SK-N-SH treated with all-trans-retinoic acid at 6 μM for 48 hours (cell line): ENCODE data around the gene GCHFR.

Experiments used
- ATAC-seq: fragments of 200-7000 bp; cut with Tn5 transposase; 3 replicates; pipeline ENCODE4 v1.9.1; 2020; ENCODE audit warnings: mild to moderate bottlenecking, moderate library complexity
- ARNTL ChIP-seq: fragments of 450-650 bp; formaldehyde crosslinking; IDR thresholded peaks from 2 replicates; pipeline ENCODE4 v1.5.0; 2020; ENCODE audit warnings: low read depth, mild to moderate bottlenecking, moderate library complexity, borderline replicate concordance
- BACH2 ChIP-seq: fragments of 250-450 bp; sonication (Bioruptor Pico); IDR thresholded peaks from 2 replicates; pipeline ENCODE4 v1.9.0; 2021; ENCODE audit warnings: mild to moderate bottlenecking, borderline replicate concordance
- CSDC2 ChIP-seq: fragments of 250-450 bp; sonication (Bioruptor Pico); IDR thresholded peaks from 2 replicates; pipeline ENCODE4 v1.5.0; 2020; ENCODE audit warnings: mild to moderate bottlenecking, moderate library complexity
- ESRRG ChIP-seq: fragments of 250-450 bp; sonication (Bioruptor Pico); IDR thresholded peaks from 2 replicates; pipeline ENCODE4 v1.6.1; 2021; ENCODE audit warnings: mild to moderate bottlenecking
- GLIS3 ChIP-seq: fragments of 250-450 bp; sonication (Bioruptor Pico); IDR thresholded peaks from 2 replicates; pipeline ENCODE4 v1.5.0; 2020; ENCODE audit warnings: mild to moderate bottlenecking, moderate library complexity
- ISL1 ChIP-seq: fragments of 250-450 bp; sonication (Bioruptor Pico); IDR thresholded peaks from 2 replicates; pipeline ENCODE4 v2.1.2; 2022; ENCODE audit warnings: mild to moderate bottlenecking, moderate library complexity
- OSR1 ChIP-seq: fragments of 250-450 bp; sonication (Bioruptor Pico); IDR thresholded peaks from 2 replicates; pipeline ENCODE4 v1.8.0; 2022; ENCODE audit warnings: moderate library complexity, mild to moderate bottlenecking, inconsistent platforms
- PATZ1 ChIP-seq: fragments of 250-450 bp; sonication (Bioruptor Pico); IDR thresholded peaks from 2 replicates; pipeline ENCODE4 v1.8.0; 2020; ENCODE audit warnings: mild to moderate bottlenecking, moderate library complexity, borderline replicate concordance
- POU6F1 ChIP-seq: fragments of 250-450 bp; sonication (Bioruptor Pico); IDR thresholded peaks from 2 replicates; pipeline ENCODE4 v1.8.0; 2021; ENCODE audit warnings: low read depth, mild to moderate bottlenecking, moderate library complexity, borderline replicate concordance
- PPARA ChIP-seq: fragments of 250-450 bp; sonication (Bioruptor Pico); IDR thresholded peaks from 2 replicates; pipeline ENCODE4 v1.5.0; 2020; ENCODE audit warnings: mild to moderate bottlenecking, borderline replicate concordance
- RARB ChIP-seq: fragments of 250-450 bp; sonication (Bioruptor Pico); IDR thresholded peaks from 2 replicates; pipeline ENCODE4 v1.8.0; 2021; ENCODE audit warnings: mild to moderate bottlenecking, moderate library complexity
- TCF4 ChIP-seq: fragments of 250-450 bp; sonication (Bioruptor Pico); IDR thresholded peaks from 2 replicates; pipeline ENCODE4 v1.8.0; 2021; ENCODE audit warnings: mild to moderate bottlenecking, moderate library complexity, borderline replicate concordance
- TOX ChIP-seq: fragments of 250-450 bp; sonication (Bioruptor Pico); IDR thresholded peaks from 2 replicates; pipeline ENCODE4 v1.8.0; 2021; ENCODE audit warnings: mild to moderate bottlenecking, moderate library complexity, borderline replicate concordance
- TSHZ2 ChIP-seq: fragments of 250-450 bp; sonication (Bioruptor Pico); IDR thresholded peaks from 2 replicates; pipeline ENCODE4 v1.5.0; 2020; ENCODE audit warnings: mild to moderate bottlenecking, moderate library complexity
- ZC3H10 ChIP-seq: fragments of 250-450 bp; sonication (Bioruptor Pico); IDR thresholded peaks from 2 replicates; pipeline ENCODE4 v1.5.1; 2021; ENCODE audit warnings: mild to moderate bottlenecking, moderate library complexity
- ZFP3 ChIP-seq: fragments of 250-450 bp; sonication (Bioruptor Pico); IDR thresholded peaks from 2 replicates; pipeline ENCODE4 v1.5.0; 2020; ENCODE audit warnings: mild to moderate bottlenecking, moderate library complexity
- ZFP30 ChIP-seq: fragments of 450-650 bp; formaldehyde crosslinking; IDR thresholded peaks from 2 replicates; pipeline ENCODE4 v1.5.0; 2022; ENCODE audit warnings: mild to moderate bottlenecking, moderate library complexity
- ZNF565 ChIP-seq: fragments of 450-650 bp; formaldehyde crosslinking; conservative IDR thresholded peaks from 2 replicates; pipeline ENCODE4 v1.5.0; 2020; ENCODE audit warnings: low read depth, mild to moderate bottlenecking, moderate library complexity
- ZNF70 ChIP-seq: fragments of 450-650 bp; formaldehyde crosslinking; IDR thresholded peaks from 2 replicates; pipeline ENCODE4 v1.5.0; 2020; ENCODE audit warnings: mild to moderate bottlenecking, moderate library complexity
- ZNF8 ChIP-seq: fragments of 450-650 bp; formaldehyde crosslinking; IDR thresholded peaks from 2 replicates; pipeline ENCODE4 v1.5.0; 2020; ENCODE audit warnings: mild to moderate bottlenecking, moderate library complexity
- TF ChIP-seq, protein P1 (sequence below): fragments of 250-450 bp; sonication (Bioruptor Pico); IDR thresholded peaks from 2 replicates; pipeline ENCODE4 v1.5.1; 2021; ENCODE audit warnings: mild to moderate bottlenecking, moderate library complexity
- TF ChIP-seq, protein P2 (sequence below): fragments of 250-450 bp; sonication (Bioruptor Pico); IDR thresholded peaks from 2 replicates; pipeline ENCODE4 v1.5.1; 2020; ENCODE audit warnings: low read depth, mild to moderate bottlenecking, moderate library complexity

The GCHFR gene

GRCh38 chr15:40803076-40803475 is 39.2 kb downstream of the GCHFR start:
- ATAC-seq = no peak
- TF ChIP-seq TCF4 (no peak), ZNF8 (CRISPR knock-in tag) (no peak), ARNTL (CRISPR knock-in tag) (no peak), ESRRG (CRISPR knock-in tag) (no peak), ZC3H10 (CRISPR knock-in tag) (no peak), ZNF565 (CRISPR knock-in tag) (no peak), TOX (no peak), PATZ1 (no peak), OSR1 (CRISPR knock-in tag) (no peak), RARB (CRISPR knock-in tag) (no peak), PPARA (no peak), BACH2 (CRISPR knock-in tag) (no peak), ZFP3 (CRISPR knock-in tag) (no peak), CSDC2 (CRISPR knock-in tag) (no peak), ZNF70 (no peak), ZFP30 (CRISPR knock-in tag) (no peak)
- TF ChIP-seq, protein P1, sequence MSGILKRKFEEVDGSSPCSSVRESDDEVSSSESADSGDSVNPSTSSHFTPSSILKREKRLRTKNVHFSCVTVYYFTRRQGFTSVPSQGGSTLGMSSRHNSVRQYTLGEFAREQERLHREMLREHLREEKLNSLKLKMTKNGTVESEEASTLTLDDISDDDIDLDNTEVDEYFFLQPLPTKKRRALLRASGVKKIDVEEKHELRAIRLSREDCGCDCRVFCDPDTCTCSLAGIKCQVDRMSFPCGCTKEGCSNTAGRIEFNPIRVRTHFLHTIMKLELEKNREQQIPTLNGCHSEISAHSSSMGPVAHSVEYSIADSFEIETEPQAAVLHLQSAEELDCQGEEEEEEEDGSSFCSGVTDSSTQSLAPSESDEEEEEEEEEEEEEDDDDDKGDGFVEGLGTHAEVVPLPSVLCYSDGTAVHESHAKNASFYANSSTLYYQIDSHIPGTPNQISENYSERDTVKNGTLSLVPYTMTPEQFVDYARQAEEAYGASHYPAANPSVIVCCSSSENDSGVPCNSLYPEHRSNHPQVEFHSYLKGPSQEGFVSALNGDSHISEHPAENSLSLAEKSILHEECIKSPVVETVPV (CRISPR knock-in tag) = no peak

DNA sequence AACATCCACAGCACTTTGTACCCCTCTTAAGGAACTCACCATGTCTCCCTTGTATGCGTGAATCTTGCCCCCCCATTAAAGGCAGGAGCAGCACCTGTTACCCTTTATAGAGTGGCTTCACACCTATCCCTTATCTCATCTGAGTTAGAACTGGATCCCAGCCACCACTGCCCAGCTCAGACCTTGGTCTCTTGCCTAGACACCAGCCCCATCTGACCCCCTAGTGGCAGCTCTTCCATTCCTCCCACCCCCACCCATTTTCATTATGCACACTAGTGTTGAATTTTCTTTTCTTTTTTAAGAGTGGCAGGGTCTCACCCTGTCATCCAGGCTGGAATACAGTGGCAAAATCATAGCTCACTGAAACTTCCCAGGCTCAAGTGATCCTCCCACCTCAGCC is 39.8 kb downstream of the GCHFR start:
- ATAC-seq = no peak
- TF ChIP-seq ZNF8 (CRISPR knock-in tag) (no peak), ZNF70 (no peak)

GRCh38 chr15:40806672-40807027 is 42.8 kb downstream of the GCHFR start:
- ATAC-seq = no peak; the same call in 2 of the 3 replicates
- TF ChIP-seq GLIS3 (CRISPR knock-in tag) = no peak
- TF ChIP-seq ZC3H10 (CRISPR knock-in tag) = no peak
- no peak for TF ChIP-seq ZFP3 (CRISPR knock-in tag)
- TF ChIP-seq BACH2 (CRISPR knock-in tag) = no peak
- TF ChIP-seq, protein P1 (CRISPR knock-in tag) = no peak
- TF ChIP-seq TCF4 = no peak
- no peak for TF ChIP-seq PATZ1
- TF ChIP-seq, protein P2, sequence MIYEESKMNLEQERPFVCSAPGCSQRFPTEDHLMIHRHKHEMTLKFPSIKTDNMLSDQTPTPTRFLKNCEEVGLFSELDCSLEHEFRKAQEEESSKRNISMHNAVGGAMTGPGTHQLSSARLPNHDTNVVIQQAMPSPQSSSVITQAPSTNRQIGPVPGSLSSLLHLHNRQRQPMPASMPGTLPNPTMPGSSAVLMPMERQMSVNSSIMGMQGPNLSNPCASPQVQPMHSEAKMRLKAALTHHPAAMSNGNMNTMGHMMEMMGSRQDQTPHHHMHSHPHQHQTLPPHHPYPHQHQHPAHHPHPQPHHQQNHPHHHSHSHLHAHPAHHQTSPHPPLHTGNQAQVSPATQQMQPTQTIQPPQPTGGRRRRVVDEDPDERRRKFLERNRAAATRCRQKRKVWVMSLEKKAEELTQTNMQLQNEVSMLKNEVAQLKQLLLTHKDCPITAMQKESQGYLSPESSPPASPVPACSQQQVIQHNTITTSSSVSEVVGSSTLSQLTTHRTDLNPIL = no peak
- no peak for TF ChIP-seq ARNTL (CRISPR knock-in tag)
- TF ChIP-seq CSDC2 (CRISPR knock-in tag) = no peak
- no peak for TF ChIP-seq OSR1 (CRISPR knock-in tag)
- no peak for TF ChIP-seq RARB (CRISPR knock-in tag)
- TF ChIP-seq TOX = no peak
- no peak for TF ChIP-seq POU6F1 (CRISPR knock-in tag)
- TF ChIP-seq ZNF70 = no peak
- no peak for TF ChIP-seq ZFP30 (CRISPR knock-in tag)
- TF ChIP-seq ISL1 (CRISPR knock-in tag) = no peak
- no peak for TF ChIP-seq ESRRG (CRISPR knock-in tag)
- no peak for TF ChIP-seq TSHZ2
- TF ChIP-seq ZNF8 (CRISPR knock-in tag) = no peak
- TF ChIP-seq, all 23 proteins: peak for 0
